ENCODE data around the gene TENT4A.

DNA sequence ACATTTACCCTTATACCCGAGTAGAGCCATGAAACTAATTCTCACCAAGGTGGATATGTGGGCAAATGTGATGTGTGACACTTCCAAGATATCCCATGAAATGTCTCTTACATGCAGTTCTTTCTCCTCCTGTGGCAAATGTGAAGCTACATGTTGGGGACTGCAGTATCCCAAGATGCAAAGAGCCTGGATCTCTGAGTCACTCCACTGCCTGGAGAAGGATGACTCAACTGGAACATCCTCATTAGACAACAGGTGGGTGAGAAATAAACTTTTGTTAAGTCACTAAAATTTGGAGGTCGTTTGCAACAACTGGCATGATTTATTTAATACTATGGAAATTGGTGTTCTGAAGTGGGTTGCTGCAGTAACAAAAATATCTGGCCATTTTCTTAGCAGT lies 36.5 kb upstream of the TENT4A start:
- TF ChIP-seq, protein P1, sequence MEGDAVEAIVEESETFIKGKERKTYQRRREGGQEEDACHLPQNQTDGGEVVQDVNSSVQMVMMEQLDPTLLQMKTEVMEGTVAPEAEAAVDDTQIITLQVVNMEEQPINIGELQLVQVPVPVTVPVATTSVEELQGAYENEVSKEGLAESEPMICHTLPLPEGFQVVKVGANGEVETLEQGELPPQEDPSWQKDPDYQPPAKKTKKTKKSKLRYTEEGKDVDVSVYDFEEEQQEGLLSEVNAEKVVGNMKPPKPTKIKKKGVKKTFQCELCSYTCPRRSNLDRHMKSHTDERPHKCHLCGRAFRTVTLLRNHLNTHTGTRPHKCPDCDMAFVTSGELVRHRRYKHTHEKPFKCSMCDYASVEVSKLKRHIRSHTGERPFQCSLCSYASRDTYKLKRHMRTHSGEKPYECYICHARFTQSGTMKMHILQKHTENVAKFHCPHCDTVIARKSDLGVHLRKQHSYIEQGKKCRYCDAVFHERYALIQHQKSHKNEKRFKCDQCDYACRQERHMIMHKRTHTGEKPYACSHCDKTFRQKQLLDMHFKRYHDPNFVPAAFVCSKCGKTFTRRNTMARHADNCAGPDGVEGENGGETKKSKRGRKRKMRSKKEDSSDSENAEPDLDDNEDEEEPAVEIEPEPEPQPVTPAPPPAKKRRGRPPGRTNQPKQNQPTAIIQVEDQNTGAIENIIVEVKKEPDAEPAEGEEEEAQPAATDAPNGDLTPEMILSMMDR (IDR thresholded peaks at IDR 0.05; ENCODE audit: borderline replicate concordance, extremely low read depth, low read length, poor library complexity, severe bottlenecking), result no peak
- TF ChIP-seq EZH2 (IDR thresholded peaks at IDR 0.05; ENCODE audit: borderline replicate concordance, low read depth, low read length, severe bottlenecking), result no peak

Data from DND-41 (cell line).